Measurements from ENCODE around the gene EBF3. TPM values are rescaled to one million over a fixed set of nuclear protein-coding genes. Genes with fewer than 3 reads are reported as not detected.

Gene EBF3
- total and polyA plus RNA-seq, 9 of the 15 experiments (the other 6 are each of a cell fraction or from before 2014, with no cell fraction given) = not detected

DNA sequence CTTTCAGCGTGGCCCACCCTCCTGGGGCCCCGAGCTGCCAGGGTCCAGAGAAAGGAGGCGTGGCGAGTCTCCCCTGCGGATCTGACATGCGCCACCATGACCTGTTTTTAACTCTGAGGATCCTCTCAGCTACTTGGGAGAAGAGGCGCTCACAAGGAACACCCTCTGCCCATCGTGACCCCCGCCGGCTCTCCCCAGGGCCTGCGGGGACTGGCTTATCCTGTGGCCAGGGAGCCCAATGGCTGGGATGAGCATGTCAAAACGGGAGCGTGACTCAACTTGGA, 93.7 kb downstream of the EBF3 start (continued):
- no peak for TF ChIP-seq CHD4 (IDR thresholded peaks at IDR 0.05; ENCODE audit: insufficient read depth, insufficient replicate concordance, low read depth, low read length, poor library complexity, severe bottlenecking)
- no peak for TF ChIP-seq ZNF780A (CRISPR knock-in tag; IDR thresholded peaks at IDR 0.05)

DNA sequence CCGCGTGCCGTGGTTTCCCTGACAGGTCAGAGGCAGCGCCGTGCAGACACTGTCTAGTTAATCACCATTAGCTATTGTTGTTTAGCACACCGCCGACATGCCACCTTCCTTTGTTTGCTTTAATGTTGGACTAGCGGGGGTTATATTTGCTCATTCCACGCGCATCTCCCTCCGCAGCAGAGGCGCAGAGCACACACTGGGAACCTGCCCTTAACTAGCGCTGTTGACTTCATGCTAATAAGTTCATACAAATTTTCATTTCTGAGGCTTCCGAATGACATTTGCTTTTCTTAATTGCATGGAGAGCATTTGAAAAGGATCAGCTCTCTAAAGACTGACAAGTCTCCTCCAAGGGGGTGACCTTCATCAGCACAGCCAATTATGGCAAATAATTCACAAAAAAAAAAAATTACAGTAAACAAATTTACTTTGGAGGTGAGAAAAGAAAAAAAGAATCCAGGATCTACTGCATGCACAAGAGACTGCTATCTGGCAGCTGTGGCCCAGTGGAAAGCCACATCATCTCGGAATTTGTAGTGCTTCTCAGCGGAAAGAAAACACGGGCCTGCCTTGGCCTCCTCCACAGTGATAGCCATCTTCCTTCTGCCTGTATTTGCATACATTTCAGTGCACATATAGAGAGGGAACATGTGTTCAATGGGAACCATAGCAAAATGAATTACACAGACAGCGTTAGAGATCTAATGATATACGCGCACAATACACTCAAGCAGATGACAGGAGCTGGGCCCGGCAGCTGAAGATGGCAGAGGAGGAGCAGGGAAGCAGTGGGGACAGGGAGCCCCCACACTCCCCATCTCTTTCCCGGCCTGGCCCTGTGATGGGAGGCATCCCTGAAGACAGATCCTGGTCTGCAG, 94.2 kb downstream of the EBF3 start:
- H3K27me3 ChIP-seq (ENCODE audit: control insufficient read depth in 2 of 2, insufficient read depth in 2 of 2, low read length in 2 of 2) = peaks cover 4 to 53% of the 10 kb centered on the region in 2 experiments
- ATAC-seq (no peak), DNase-seq (ENCODE audit: extremely low read depth in 1 of 4, low spot score in 3 of 4) (no peak), FAIRE-seq (no peak)
- no peak overlapping the region for H3K9ac ChIP-seq (ENCODE audit: insufficient read depth in 1 of 2, low read depth in 2 of 2, low read length in 2 of 2)
- TF ChIP-seq THRAP3 (IDR thresholded peaks at IDR 0.05; ENCODE audit: borderline replicate concordance) (no peak), POLR2AphosphoS2 (IDR thresholded peaks at IDR 0.05; ENCODE audit: low read length) (no peak), CHD2 (IDR thresholded peaks at IDR 0.05; ENCODE audit: low read depth, low read length) (no peak)
- no peaks in the 10 kb centered on the region; the same call in 1 of the 2 replicates for H4K20me1 ChIP-seq (replicated peaks; ENCODE audit: control insufficient read depth, insufficient read depth, low read length)
- ChIA-PET POLR2A (no interaction called here), CTCF (ENCODE audit: low intra/inter-chr PET ratio) (no interaction called here)
- 2% methylated on average over 18 of the region's 22 CpGs for WGBS (ENCODE audit: insufficient coverage, low coverage, missing lambda C conversion rate)
- no peaks in the 10 kb centered on the region for H3K9me3 ChIP-seq (replicated peaks; ENCODE audit: control insufficient read depth, insufficient read depth, low read depth, low read length)
- H2AFZ ChIP-seq (ENCODE audit: low read depth, low read length) = no peak overlapping the region
- no peak overlapping the region for H3K4me2 ChIP-seq (ENCODE audit: insufficient read depth, low read length)
- no peaks in the 10 kb centered on the region for H3K79me2 ChIP-seq (ENCODE audit: control insufficient read depth, insufficient read depth, low read length)
- H3K4me1 ChIP-seq (replicated peaks in 1 of 2; ENCODE audit: control insufficient read depth in 2 of 2, insufficient read depth in 2 of 2, low read length in 2 of 2) = no peaks in the 10 kb centered on the region
- BruUV-seq (replicated peaks) = no TSS peak
- H3K36me3 ChIP-seq (ENCODE audit: control insufficient read depth, insufficient read depth, low read length) = no peaks in the 10 kb centered on the region
- intact Hi-C loops (cut with micrococcal nuclease) (no loop called here), in situ Hi-C loops (cut with MboI) (no loop called here)
- H3K9me1 ChIP-seq (ENCODE audit: control insufficient read depth, insufficient read depth, low read length) = no peaks in the 10 kb centered on the region
- H3K4me3 ChIP-seq = no peak overlapping the region
- H3K27ac ChIP-seq (ENCODE audit: extremely low read depth, low read depth, low read length) = no peak overlapping the region
